PFSK-1 (cell line): ENCODE data around the gene TELO2.

Source experiments
- FOXP2 ChIP-seq: optimal IDR thresholded peaks from 2 replicates; pipeline ENCODE3; 2011; ENCODE audit warnings: borderline replicate concordance, control low read depth, inconsistent platforms; ENCODE audit not compliant: insufficient read depth; ENCODE audit errors: extremely low read length, extremely low read depth
- POLR2AphosphoS5 ChIP-seq: IDR thresholded peaks from 2 replicates; pipeline ENCODE4 v1.6.1; 2012; ENCODE audit warnings: low read depth, mild to moderate bottlenecking, control low read depth, low read length, moderate library complexity
- REST ChIP-seq, 2 experiments: IDR thresholded peaks; 2 replicates each; pipeline versions ENCODE4 v1.6.1 to v1.8.0; 2011 to 2012; ENCODE audit warnings: low read depth in 2 of 2, low read length in 2 of 2, control low read depth in 1 of 2, inconsistent platforms in 1 of 2, mild to moderate bottlenecking in 1 of 2, moderate library complexity in 1 of 2; ENCODE audit not compliant: insufficient read depth in 1 of 2
- SIN3A ChIP-seq: IDR thresholded peaks from 2 replicates; pipeline ENCODE4 v1.6.1; 2012; ENCODE audit warnings: mild to moderate bottlenecking, low read length, moderate library complexity, borderline replicate concordance; ENCODE audit not compliant: insufficient read depth
- TAF1 ChIP-seq: IDR thresholded peaks from 2 replicates; pipeline ENCODE4 v1.6.1; 2012; ENCODE audit warnings: low read length, control low read depth, borderline replicate concordance; ENCODE audit not compliant: insufficient read depth

- TF ChIP-seq POLR2AphosphoS5 (no peak), TAF1 (no peak), REST (IDR thresholded peaks at IDR 0.05; ENCODE audit: insufficient read depth in 1 of 2, low read depth in 2 of 2, low read length in 2 of 2) (no peak), SIN3A (no peak), FOXP2 (no peak)
These were observed 37.7 kb upstream of the TELO2 start for GRCh38 chr16:1455190-1456171.
